ENCODE results near the gene ADARB2.

- no peak for TF ChIP-seq CTCF (IDR thresholded peaks at IDR 0.05)
- TF ChIP-seq POLR2A (IDR thresholded peaks at IDR 0.05) = no peak
Measured at GRCh38 chr10:1206601-1207000, 530.7 kb downstream of the ADARB2 start.

Data from testis (tissue), 2 donors.